ENCODE measurements around the gene CARHSP1. TPM values are rescaled to one million over a fixed set of nuclear protein-coding genes. Genes with fewer than 3 reads are reported as not detected.

The CARHSP1 gene
- total RNA-seq, 1 experiment from 2014 or later, result 79.7 TPM

DNA sequence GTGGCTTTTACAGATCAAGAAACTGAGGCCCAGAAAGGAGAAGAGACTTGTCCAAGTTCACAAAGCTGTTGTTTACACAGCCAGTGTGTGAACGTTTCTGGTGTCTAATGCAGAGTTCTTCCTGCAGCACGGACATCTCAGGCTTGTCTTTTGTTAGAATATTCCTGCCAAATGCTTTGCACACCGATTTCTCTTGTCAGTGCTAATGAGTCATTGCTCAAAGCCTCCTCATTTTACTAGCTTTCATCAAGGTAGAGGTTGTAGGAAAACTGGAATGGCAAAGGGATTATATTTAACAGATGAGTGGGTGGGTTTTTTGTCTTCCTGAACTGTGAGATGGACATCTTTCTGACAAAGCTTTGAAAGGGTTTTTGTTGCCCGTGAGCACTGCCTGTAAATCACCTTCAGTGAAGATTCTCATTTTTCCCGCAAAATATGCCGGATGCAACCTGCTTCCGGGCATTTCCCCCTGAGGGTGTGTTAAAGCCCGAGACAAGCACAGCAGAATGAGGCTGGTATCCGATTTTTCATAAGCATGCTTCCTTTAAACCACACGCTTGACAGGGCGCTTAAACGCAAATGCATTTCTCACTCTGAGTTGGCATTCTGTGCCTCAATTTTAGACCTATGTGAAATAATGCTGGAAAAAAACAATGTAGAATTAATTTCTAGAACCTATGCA, 56.5 kb downstream of the CARHSP1 start:
- H3K79me2 ChIP-seq (ENCODE audit: insufficient read depth, low read length), result peaks cover 68% of the 10 kb centered on the region
- RAD21 ChIA-PET (ENCODE audit: low non-redundant PET in 1 of 2, low total read pairs in 2 of 2, uncharacterized antibody in 2 of 2, unreplicated experiment in 2 of 2), result no interaction called here
- H3K36me3 ChIP-seq (ENCODE audit: control insufficient read depth in 1 of 2, insufficient read depth in 2 of 2, low read length in 2 of 2), result peaks cover 54 to 72% of the 10 kb centered on the region in 2 experiments
- DNase-seq (ENCODE audit: low read depth, low spot score) (no peak), ATAC-seq (no peak)
- H3K4me1 ChIP-seq (ENCODE audit: control insufficient read depth in 1 of 2, insufficient read depth in 2 of 2, low read length in 2 of 2), result no peaks in the 10 kb centered on the region
- CTCF ChIA-PET, result no interaction called here
- H4K20me1 ChIP-seq (ENCODE audit: insufficient read depth), result no peaks in the 10 kb centered on the region
- POLR2A ChIA-PET, result no interaction called here
- H3K4me3 ChIP-seq (replicated peaks in 1 of 2; ENCODE audit: low read depth in 1 of 2, low read length in 2 of 2), result no peak overlapping the region
- H3K4me2 ChIP-seq (ENCODE audit: low read length), result no peak overlapping the region
- no TSS peak for BruUV-seq (replicated peaks)
- intact Hi-C loops (cut with micrococcal nuclease), result no loop called here
- H3K9me2 ChIP-seq (ENCODE audit: insufficient read depth), result no peaks in the 10 kb centered on the region
- H3K9ac ChIP-seq (ENCODE audit: low read length), result no peak overlapping the region
- TF ChIP-seq POLR2AphosphoS5 (IDR thresholded peaks at IDR 0.05; ENCODE audit: low read depth, low read length) (no peak), JUND (IDR thresholded peaks at IDR 0.05) (no peak), SP1 (IDR thresholded peaks at IDR 0.05; ENCODE audit: low read depth) (no peak), FOSL1 (IDR thresholded peaks at IDR 0.05; ENCODE audit: low read depth) (no peak), ZFX (IDR thresholded peaks at IDR 0.05) (no peak), POLR2A (IDR thresholded peaks at IDR 0.05; ENCODE audit: borderline replicate concordance, extremely low read depth, insufficient read depth, insufficient read length) (no peak), YY1 (IDR thresholded peaks at IDR 0.05; ENCODE audit: extremely low read depth, insufficient replicate concordance, low read depth, low read length) (no peak), CEBPB (IDR thresholded peaks at IDR 0.05; ENCODE audit: low read depth) (no peak), ELF1 (IDR thresholded peaks at IDR 0.05; ENCODE audit: borderline replicate concordance, low read depth) (no peak), SIN3A (IDR thresholded peaks at IDR 0.05; ENCODE audit: low read depth) (no peak), EZH2 (IDR thresholded peaks at IDR 0.05) (no peak), CBX3 (IDR thresholded peaks at IDR 0.05; ENCODE audit: low read depth) (no peak), EZH2phosphoT487 (IDR thresholded peaks at IDR 0.05; ENCODE audit: borderline replicate concordance) (no peak), TCF7L2 (IDR thresholded peaks at IDR 0.05; ENCODE audit: borderline replicate concordance, extremely low read depth, insufficient read depth, insufficient read length) (no peak), EGR1 (IDR thresholded peaks at IDR 0.05; ENCODE audit: low read depth) (no peak), SRF (IDR thresholded peaks at IDR 0.05; ENCODE audit: low read depth) (no peak)
- TF ChIP-seq, protein P1, sequence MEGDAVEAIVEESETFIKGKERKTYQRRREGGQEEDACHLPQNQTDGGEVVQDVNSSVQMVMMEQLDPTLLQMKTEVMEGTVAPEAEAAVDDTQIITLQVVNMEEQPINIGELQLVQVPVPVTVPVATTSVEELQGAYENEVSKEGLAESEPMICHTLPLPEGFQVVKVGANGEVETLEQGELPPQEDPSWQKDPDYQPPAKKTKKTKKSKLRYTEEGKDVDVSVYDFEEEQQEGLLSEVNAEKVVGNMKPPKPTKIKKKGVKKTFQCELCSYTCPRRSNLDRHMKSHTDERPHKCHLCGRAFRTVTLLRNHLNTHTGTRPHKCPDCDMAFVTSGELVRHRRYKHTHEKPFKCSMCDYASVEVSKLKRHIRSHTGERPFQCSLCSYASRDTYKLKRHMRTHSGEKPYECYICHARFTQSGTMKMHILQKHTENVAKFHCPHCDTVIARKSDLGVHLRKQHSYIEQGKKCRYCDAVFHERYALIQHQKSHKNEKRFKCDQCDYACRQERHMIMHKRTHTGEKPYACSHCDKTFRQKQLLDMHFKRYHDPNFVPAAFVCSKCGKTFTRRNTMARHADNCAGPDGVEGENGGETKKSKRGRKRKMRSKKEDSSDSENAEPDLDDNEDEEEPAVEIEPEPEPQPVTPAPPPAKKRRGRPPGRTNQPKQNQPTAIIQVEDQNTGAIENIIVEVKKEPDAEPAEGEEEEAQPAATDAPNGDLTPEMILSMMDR (IDR thresholded peaks at IDR 0.05 in 2 of 3, conservative IDR thresholded peaks at IDR 0.05 in 1 of 3; ENCODE audit: borderline replicate concordance in 1 of 3, insufficient read depth in 1 of 3, low read depth in 2 of 3, low read length in 2 of 3), result no peak
- TF ChIP-seq, protein P2, sequence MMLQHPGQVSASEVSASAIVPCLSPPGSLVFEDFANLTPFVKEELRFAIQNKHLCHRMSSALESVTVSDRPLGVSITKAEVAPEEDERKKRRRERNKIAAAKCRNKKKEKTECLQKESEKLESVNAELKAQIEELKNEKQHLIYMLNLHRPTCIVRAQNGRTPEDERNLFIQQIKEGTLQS (IDR thresholded peaks at IDR 0.05), result no peak
- TF ChIP-seq, protein P3, sequence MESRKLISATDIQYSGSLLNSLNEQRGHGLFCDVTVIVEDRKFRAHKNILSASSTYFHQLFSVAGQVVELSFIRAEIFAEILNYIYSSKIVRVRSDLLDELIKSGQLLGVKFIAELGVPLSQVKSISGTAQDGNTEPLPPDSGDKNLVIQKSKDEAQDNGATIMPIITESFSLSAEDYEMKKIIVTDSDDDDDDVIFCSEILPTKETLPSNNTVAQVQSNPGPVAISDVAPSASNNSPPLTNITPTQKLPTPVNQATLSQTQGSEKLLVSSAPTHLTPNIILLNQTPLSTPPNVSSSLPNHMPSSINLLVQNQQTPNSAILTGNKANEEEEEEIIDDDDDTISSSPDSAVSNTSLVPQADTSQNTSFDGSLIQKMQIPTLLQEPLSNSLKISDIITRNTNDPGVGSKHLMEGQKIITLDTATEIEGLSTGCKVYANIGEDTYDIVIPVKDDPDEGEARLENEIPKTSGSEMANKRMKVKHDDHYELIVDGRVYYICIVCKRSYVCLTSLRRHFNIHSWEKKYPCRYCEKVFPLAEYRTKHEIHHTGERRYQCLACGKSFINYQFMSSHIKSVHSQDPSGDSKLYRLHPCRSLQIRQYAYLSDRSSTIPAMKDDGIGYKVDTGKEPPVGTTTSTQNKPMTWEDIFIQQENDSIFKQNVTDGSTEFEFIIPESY (IDR thresholded peaks at IDR 0.05; ENCODE audit: extremely low read depth, insufficient replicate concordance, low read length), result no peak
- H3K27ac ChIP-seq (ENCODE audit: low read depth, low read length), result no peak overlapping the region
- H2AFZ ChIP-seq (ENCODE audit: low read depth, low read length, poor library complexity, severe bottlenecking), result no peak overlapping the region
- no peaks in the 10 kb centered on the region for H3K27me3 ChIP-seq (ENCODE audit: insufficient read depth, low read length)
- no peaks in the 10 kb centered on the region for H3K9me3 ChIP-seq (ENCODE audit: control insufficient read depth in 1 of 2, insufficient read depth in 1 of 2, low read depth in 1 of 2, low read length in 2 of 2)
